Hematopoietic multipotent progenitor cell treated with erythropoietin and hydrocortisone succinate and interleukin-3 and kit ligand, for 4 days (in vitro differentiated cells): ENCODE data around the gene HCRT.

Source experiments
- DNase-seq: peaks from one replicate; pipeline ENCODE4 v3.0.0-alpha.2; 2015

Gene HCRT

DNA sequence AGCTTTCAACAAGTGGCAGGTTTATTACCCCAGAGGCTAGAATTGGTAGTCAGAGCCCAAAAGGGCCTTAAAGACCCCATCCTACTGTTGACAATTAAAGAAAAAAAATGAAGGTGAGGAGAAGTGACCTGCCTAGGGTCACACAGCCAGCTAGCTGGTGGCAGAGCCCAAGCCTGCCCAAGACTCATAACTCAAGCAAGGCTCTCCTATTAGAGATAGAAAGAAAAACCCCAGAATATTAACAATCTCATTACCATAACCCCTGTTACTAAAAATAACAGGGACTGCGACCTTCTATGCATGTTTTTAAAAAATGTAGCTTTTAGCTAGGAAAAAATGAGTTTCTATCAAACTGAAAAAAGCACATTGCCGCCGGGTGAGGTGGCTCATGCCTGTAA lies 48.6 kb downstream of the HCRT start:
- DNase-seq, result no peak

GRCh38 chr17:42135664-42136653 lies 49.3 kb downstream of the HCRT start:
- DNase-seq, result peak; percentile 59

GRCh38 chr17:42135151-42135550 lies 50.1 kb downstream of the HCRT start:
- no peak for DNase-seq
